DND-41 (cell line): ENCODE measurements around the gene ZBTB39.

Source experiments
- CTCF ChIP-seq: IDR thresholded peaks from 2 replicates; pipeline ENCODE4 v1.5.1; 2012; ENCODE audit warnings: borderline replicate concordance, low read length, moderate library complexity, mild to moderate bottlenecking; ENCODE audit not compliant: poor library complexity, severe bottlenecking; ENCODE audit errors: extremely low read depth
- EZH2 ChIP-seq: IDR thresholded peaks from 3 replicates; pipeline ENCODE4 v1.6.1; 2012; ENCODE audit warnings: borderline replicate concordance, low read depth, mild to moderate bottlenecking, moderate library complexity, low read length, inconsistent platforms; ENCODE audit not compliant: severe bottlenecking

GRCh38 chr12:56987011-56987410, 19.3 kb downstream of the ZBTB39 start:
- TF ChIP-seq CTCF (no peak), EZH2 (no peak)
